ENCODE results near the gene TM7SF2. TPM values are rescaled to one million over a fixed set of nuclear protein-coding genes. Genes with fewer than 3 reads are reported as not detected.

TM7SF2 gene
- total and polyA plus RNA-seq, 2 of the 13 experiments (the other 11 are each of a cell fraction or from before 2014, with no cell fraction given) = 56.0 to 66.9 TPM

- no peak for TF ChIP-seq ZBTB40 (IDR thresholded peaks at IDR 0.05)
- TF ChIP-seq ZBTB40 (CRISPR knock-in tag; IDR thresholded peaks at IDR 0.05) = no peak
- peak; percentile 54 for TF ChIP-seq SP4 (CRISPR knock-in tag; IDR thresholded peaks at IDR 0.05)
- no peak; the same call in 1 of the 2 replicates for TF ChIP-seq HIVEP1 (CRISPR knock-in tag; IDR thresholded peaks at IDR 0.05)
- peak; percentile 36; the same call in 1 of the 2 replicates for TF ChIP-seq NFKB2 (CRISPR knock-in tag; IDR thresholded peaks at IDR 0.05; ENCODE audit: borderline replicate concordance)
- 0 out of 2 replicates have a peak, but pooled peaks have one; percentile 9 for TF ChIP-seq TARDBP (CRISPR knock-in tag; IDR thresholded peaks at IDR 0.05)
- TF ChIP-seq ZSCAN30 (CRISPR knock-in tag; IDR thresholded peaks at IDR 0.05) = no peak; the same call in 1 of the 2 replicates
- TF ChIP-seq TAF15 (IDR thresholded peaks at IDR 0.05; ENCODE audit: low read depth, low read length, poor library complexity, severe bottlenecking) = no peak
- TF ChIP-seq PCBP1 (IDR thresholded peaks at IDR 0.05; ENCODE audit: borderline replicate concordance, low read depth, low read length) = no peak
- TF ChIP-seq IKZF4 (CRISPR knock-in tag; IDR thresholded peaks at IDR 0.05; ENCODE audit: borderline replicate concordance, low read depth, not compliant biosample characterization) = no peak
- no peak for TF ChIP-seq ZNF3 (CRISPR knock-in tag; IDR thresholded peaks at IDR 0.05)
- 0 out of 2 replicates have a peak, but pooled peaks have one; percentile 28 for TF ChIP-seq SSRP1 (CRISPR knock-in tag; IDR thresholded peaks at IDR 0.05)
- no peak for TF ChIP-seq ZHX1 (CRISPR knock-in tag; IDR thresholded peaks at IDR 0.05; ENCODE audit: low read depth)
- TF ChIP-seq CC2D1A (CRISPR knock-in tag; IDR thresholded peaks at IDR 0.05) = no peak
- TF ChIP-seq HOXA9 (CRISPR knock-in tag; IDR thresholded peaks at IDR 0.05; ENCODE audit: borderline replicate concordance) = peak; percentile 71; the same call in 1 of the 2 replicates
- TF ChIP-seq ZBTB7A (CRISPR knock-in tag; IDR thresholded peaks at IDR 0.05) = no peak
- no peak for TF ChIP-seq RFXANK (CRISPR knock-in tag; IDR thresholded peaks at IDR 0.05)
- no peak for TF ChIP-seq ZNF562 (CRISPR knock-in tag; IDR thresholded peaks at IDR 0.05; ENCODE audit: borderline replicate concordance)
These were observed 1.1 kb downstream of the TM7SF2 start (continued) for GRCh38 chr11:65112546-65113360.

All from HepG2 (cell line).